Spleen (tissue), 11 donors: Measurements from ENCODE around the gene CCDC86. TPM values are rescaled to one million over a fixed set of nuclear protein-coding genes. Genes with fewer than 3 reads are reported as not detected.

Experiments used
- DNase-seq: peaks from one replicate; pipeline ENCODE4 v3.0.0-alpha.2; 2020
- H3K27ac ChIP-seq, 8 donors: fragments of 200-600 bp; sonication (generic) in 7 of 8; 1 replicate in 4 of 8; 2 replicates in 4 of 8; pipeline versions ENCODE4 v1.5.0 to v1.8.0; 2016 to 2021; ENCODE audit warnings: inconsistent platforms in 4 of 8, mild to moderate bottlenecking in 4 of 8, moderate library complexity in 1 of 8
- H3K27me3 ChIP-seq, 7 donors: fragments of 200-600 bp; sonication (generic) in 6 of 7; replicated peaks in 1 of 7; 1 replicate in 4 of 7; 2 replicates in 3 of 7; pipeline versions ENCODE4 v1.5.0 to v1.8.0; 2016 to 2021; ENCODE audit warnings: inconsistent platforms in 3 of 7, mild to moderate bottlenecking in 1 of 7
- H3K36me3 ChIP-seq, 6 donors: fragments of 200-600 bp; sonication (generic) in 5 of 6; 1 replicate in 4 of 6; 2 replicates in 2 of 6; pipeline versions ENCODE4 v1.5.0 to v1.8.0; 2016 to 2021; ENCODE audit warnings: inconsistent platforms in 2 of 6
- H3K4me1 ChIP-seq, 6 donors: fragments of 200-600 bp; sonication (generic) in 5 of 6; 1 replicate in 3 of 6; 2 replicates in 3 of 6; pipeline versions ENCODE4 v1.5.0 to v1.8.0; 2016 to 2021; ENCODE audit warnings: inconsistent platforms in 3 of 6
- H3K4me3 ChIP-seq, 8 donors: fragments of 200-600 bp; sonication (generic) in 7 of 8; 1 replicate in 4 of 8; 2 replicates in 4 of 8; pipeline versions ENCODE4 v1.5.0 to v1.8.0; 2016 to 2021; ENCODE audit warnings: inconsistent platforms in 4 of 8, mild to moderate bottlenecking in 4 of 8, moderate library complexity in 2 of 8
- H3K9me3 ChIP-seq, 8 donors: fragments of 200-600 bp; sonication (generic) in 7 of 8; 1 replicate in 4 of 8; 2 replicates in 4 of 8; pipeline versions ENCODE4 v1.5.0 to v1.8.0; 2016 to 2021; ENCODE audit warnings: inconsistent platforms in 4 of 8
- POLR2A ChIP-seq, 3 donors: fragments of 450-650 bp; IDR thresholded peaks; one replicate each; pipeline ENCODE4 v1.5.1; 2017; ENCODE audit warnings: antibody characterized with exemption in 3 of 3, mild to moderate bottlenecking in 1 of 3
- POLR2AphosphoS5 ChIP-seq, 3 donors: sonication (generic); formaldehyde crosslinking; IDR thresholded peaks; one replicate each; pipeline ENCODE4 v1.5.1; 2017; ENCODE audit warnings: antibody characterized with exemption in 3 of 3
- WGBS, 5 donors: extraction: QIAGEN DNeasy Blood & Tissue Kit in 3 of 5; methylation state at CpG; one replicate each; pipeline versions ENCODE4 v1.1.5 to v1.1.7; 2013 to 2018; 5-methylcytosine and 5-hydroxymethylcytosine counted together
- intact Hi-C: fragments of 100-400 bp; cut with DNase I; formaldehyde crosslinking; loops from one replicate; pipeline ENCODE4 v1.15.0; 2023; ENCODE audit warnings: low total_unique reads
- polyA plus RNA-seq, 3 donors: library from polyadenylated mRNA; stranded (reverse); fragments of 200-250 nt; gene quantifications; one replicate each; pipeline ENCODE4 v1.2.1, GENCODE V29; 2013
- total RNA-seq, 7 donors: library from RNA; depleted of rRNA in 3 of 7; stranded (reverse); fragments of >200 nt in 3 of 7; fragmentation: NEBNext Ultra II Directional in 4 of 7; extraction: Animal tissue kit (Norgen Biotek cat#: 25700) in 4 of 7; gene quantifications; one replicate each; pipeline versions ENCODE4 v1.1.0 to v1.2.1, GENCODE V29; 2016 to 2021
- TF ChIP-seq, protein P1 (sequence below), 11 experiments: fragments of 200-600 bp in 7 of 11; fragments of 450-650 bp in 4 of 11; sonication (generic) in 4 of 11; IDR thresholded peaks in 8 of 11; conservative IDR thresholded peaks in 3 of 11; 1 replicate in 7 of 11; 2 replicates in 4 of 11; pipeline versions ENCODE4 v1.4.0 to v1.8.0; 2016 to 2021; ENCODE audit warnings: antibody characterized with exemption in 11 of 11, inconsistent platforms in 4 of 11, mild to moderate bottlenecking in 1 of 11
- donor health status: healthy with polysubstance abuse.
- donor health status: DM: no; HTN: no; CAD: no; lungs with moderate emphysema.
- donor health status: DM: no; HTN: no; CAD: no.
- donor health status: Bipolar disorder and iron deficiency.
- donor health status: healthy.
- donor health status: DM: no; HTN: no; CAD: no.
- donor health status: DM: yes; HTN: yes; CAD: no.

The CCDC86 gene
- total and polyA plus RNA-seq, 10 donors: 7.6 to 21.6 (median 12.3) TPM

DNA sequence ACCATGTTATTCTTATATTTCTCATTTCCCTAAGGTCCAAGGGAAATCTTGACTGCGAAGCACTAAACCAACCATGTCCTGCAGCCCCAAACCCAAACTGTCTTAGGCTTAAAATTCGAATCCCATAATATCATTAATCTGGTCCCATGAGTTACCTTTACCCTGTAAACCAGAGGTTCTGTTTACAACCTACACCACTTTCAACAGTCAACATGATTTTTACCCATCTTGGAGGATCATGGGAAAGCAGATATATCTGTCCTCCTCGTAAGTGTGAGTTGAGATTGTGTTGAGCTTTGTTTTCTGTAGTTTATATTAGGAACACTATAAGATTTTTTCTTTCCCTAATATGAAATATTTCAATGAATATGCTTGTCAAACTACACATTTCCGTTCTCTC is 58.1 kb downstream of the CCDC86 start:
- Histone ChIP-seq H3K36me3 (peaks cover 9 to 90% (median 86%) of the 10 kb centered on the region in 6 donors), H3K4me1 (peaks cover 9 to 29% (median 19%) of the 10 kb centered on the region in 6 donors), H3K27me3 (no peaks in the 10 kb centered on the region), H3K9me3 (no peaks in the 10 kb centered on the region), H3K27ac (peak overlapping the region in 1 of 8 donors; percentile 40), H3K4me3 (no peak overlapping the region)
- intact Hi-C loops: loop anchor here (5.0 kb wide), 1 partner anchor 58 kb away; the partner anchor contains the start of gene CCDC86
- 63 to 82% (median 76%) methylated on average over 4 of the region's 4 CpGs for WGBS, 5 donors
- no peak for DNase-seq
- TF ChIP-seq, protein P1, sequence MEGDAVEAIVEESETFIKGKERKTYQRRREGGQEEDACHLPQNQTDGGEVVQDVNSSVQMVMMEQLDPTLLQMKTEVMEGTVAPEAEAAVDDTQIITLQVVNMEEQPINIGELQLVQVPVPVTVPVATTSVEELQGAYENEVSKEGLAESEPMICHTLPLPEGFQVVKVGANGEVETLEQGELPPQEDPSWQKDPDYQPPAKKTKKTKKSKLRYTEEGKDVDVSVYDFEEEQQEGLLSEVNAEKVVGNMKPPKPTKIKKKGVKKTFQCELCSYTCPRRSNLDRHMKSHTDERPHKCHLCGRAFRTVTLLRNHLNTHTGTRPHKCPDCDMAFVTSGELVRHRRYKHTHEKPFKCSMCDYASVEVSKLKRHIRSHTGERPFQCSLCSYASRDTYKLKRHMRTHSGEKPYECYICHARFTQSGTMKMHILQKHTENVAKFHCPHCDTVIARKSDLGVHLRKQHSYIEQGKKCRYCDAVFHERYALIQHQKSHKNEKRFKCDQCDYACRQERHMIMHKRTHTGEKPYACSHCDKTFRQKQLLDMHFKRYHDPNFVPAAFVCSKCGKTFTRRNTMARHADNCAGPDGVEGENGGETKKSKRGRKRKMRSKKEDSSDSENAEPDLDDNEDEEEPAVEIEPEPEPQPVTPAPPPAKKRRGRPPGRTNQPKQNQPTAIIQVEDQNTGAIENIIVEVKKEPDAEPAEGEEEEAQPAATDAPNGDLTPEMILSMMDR (IDR thresholded peaks at IDR 0.05 in 8 of 11, conservative IDR thresholded peaks at IDR 0.05 in 3 of 11): no peak
- TF ChIP-seq POLR2AphosphoS5 (IDR thresholded peaks at IDR 0.05) (no peak), POLR2A (IDR thresholded peaks at IDR 0.05) (no peak)

Other genes starting within 250 kb of the CCDC86 start
- not detected for gene MS4A8, start 142.5 kb upstream of the CCDC86 start, total RNA-seq
- under 1 TPM in 1 of 3 donors, not detected in 2; 0.19 TPM for gene MS4A8, start 142.5 kb upstream of the CCDC86 start, polyA plus RNA-seq
- not detected for gene MS4A18, start 117.4 kb upstream of the CCDC86 start, total RNA-seq
- gene MS4A18, start 117.4 kb upstream of the CCDC86 start, polyA plus RNA-seq: not detected
- not detected for gene MS4A15, start 85.2 kb upstream of the CCDC86 start, total RNA-seq
- gene MS4A15, start 85.2 kb upstream of the CCDC86 start, polyA plus RNA-seq: not detected
- not detected for gene MS4A10, start 56.8 kb upstream of the CCDC86 start, total RNA-seq
- not detected for gene MS4A10, start 56.8 kb upstream of the CCDC86 start, polyA plus RNA-seq
- gene PTGDR2, start 13.8 kb downstream of the CCDC86 start, total RNA-seq: 1 to 10 TPM in 1 of 7 donors, under 1 TPM in 5, not detected in 1; 0.16 to 1.1 (median 0.48) TPM
- under 1 TPM; 0.10 to 0.22 (median 0.14) TPM for gene PTGDR2, start 13.8 kb downstream of the CCDC86 start, polyA plus RNA-seq
- not detected for gene ZP1, start 25.4 kb downstream of the CCDC86 start, total RNA-seq
- gene ZP1, start 25.4 kb downstream of the CCDC86 start, polyA plus RNA-seq: under 1 TPM in 2 of 3 donors, not detected in 1; 0.05 to 0.07 TPM
- 10 to 100 TPM; 58.7 to 81.1 (median 73.4) TPM for gene PRPF19, start 64.5 kb downstream of the CCDC86 start, total RNA-seq
- gene PRPF19, start 64.5 kb downstream of the CCDC86 start, polyA plus RNA-seq: 10 to 100 TPM; 65.2 to 76.7 (median 66.4) TPM
- gene TMEM109, start 72.0 kb downstream of the CCDC86 start, total RNA-seq: 100 to 1,000 TPM in 6 of 7 donors, 10 to 100 TPM in 1; 82.1 to 125 (median 109) TPM
- 10 to 100 TPM; 53.6 to 84.7 (median 84.5) TPM for gene TMEM109, start 72.0 kb downstream of the CCDC86 start, polyA plus RNA-seq
- 10 to 100 TPM in 4 of 7 donors, 1 to 10 TPM in 3; 5.6 to 15.6 (median 13.0) TPM for gene TMEM132A, start 82.3 kb downstream of the CCDC86 start, total RNA-seq
- gene TMEM132A, start 82.3 kb downstream of the CCDC86 start, polyA plus RNA-seq: 10 to 100 TPM in 1 of 3 donors, 1 to 10 TPM in 2; 5.7 to 11.4 (median 7.1) TPM
- 100 to 1,000 TPM in 4 of 7 donors, 10 to 100 TPM in 3; 62.9 to 133 (median 114) TPM for gene SLC15A3, start 110.1 kb downstream of the CCDC86 start, total RNA-seq
- 100 to 1,000 TPM in 2 of 3 donors, 10 to 100 TPM in 1; 83.8 to 139 (median 115) TPM for gene SLC15A3, start 110.1 kb downstream of the CCDC86 start, polyA plus RNA-seq
- gene CD6, start 129.6 kb downstream of the CCDC86 start, total RNA-seq: 10 to 100 TPM; 13.4 to 47.6 (median 31.4) TPM
- 10 to 100 TPM; 10.9 to 21.8 (median 20.3) TPM for gene CD6, start 129.6 kb downstream of the CCDC86 start, polyA plus RNA-seq